Kidney glomerular epithelial cell (primary cell): ENCODE data around the gene KRT76.
"Not testable (repeated sequence)": the region's sequence is repeated elsewhere in the genome, so short reads cannot be mapped to it uniquely, and the experiment has no call there.

Source experiments
- DNase-seq: peaks from one replicate; lab custom pipeline; 2025; lab: John Stamatoyannopoulos, UW

The KRT76 gene

DNA sequence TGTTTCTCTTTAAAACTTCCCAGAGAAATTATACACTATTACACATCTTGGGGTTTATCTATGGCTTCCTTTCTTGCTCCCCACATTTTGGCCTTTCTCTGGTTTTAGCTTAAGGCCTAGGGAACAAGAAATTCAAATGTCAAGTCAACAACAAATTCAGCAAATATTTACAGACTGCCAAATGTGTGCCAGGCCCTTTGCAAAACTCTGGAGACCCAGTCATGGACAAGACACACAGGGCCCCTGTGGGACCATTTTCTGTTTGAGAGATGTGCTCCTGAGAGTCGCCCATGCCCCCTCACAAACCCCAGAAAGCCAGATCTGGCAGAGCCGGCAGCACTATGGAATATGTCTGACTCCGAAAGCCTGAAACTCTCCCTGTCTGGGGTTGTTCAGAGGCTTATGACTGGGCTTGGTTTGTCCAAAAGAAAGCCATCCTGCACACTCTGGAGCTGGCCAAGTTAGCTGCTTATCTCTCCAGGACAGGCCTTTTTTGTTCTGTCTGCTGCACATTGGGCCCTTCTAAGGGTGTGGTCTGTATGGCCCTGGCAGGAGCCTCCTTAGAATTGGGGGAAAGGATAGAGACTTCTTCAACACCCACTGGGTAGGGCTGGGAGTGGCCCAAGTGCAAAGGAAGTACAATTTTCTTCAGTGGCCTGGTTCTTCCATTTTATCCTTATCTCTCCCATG is 19.8 kb upstream of the KRT76 start:
- no peak for DNase-seq

DNA sequence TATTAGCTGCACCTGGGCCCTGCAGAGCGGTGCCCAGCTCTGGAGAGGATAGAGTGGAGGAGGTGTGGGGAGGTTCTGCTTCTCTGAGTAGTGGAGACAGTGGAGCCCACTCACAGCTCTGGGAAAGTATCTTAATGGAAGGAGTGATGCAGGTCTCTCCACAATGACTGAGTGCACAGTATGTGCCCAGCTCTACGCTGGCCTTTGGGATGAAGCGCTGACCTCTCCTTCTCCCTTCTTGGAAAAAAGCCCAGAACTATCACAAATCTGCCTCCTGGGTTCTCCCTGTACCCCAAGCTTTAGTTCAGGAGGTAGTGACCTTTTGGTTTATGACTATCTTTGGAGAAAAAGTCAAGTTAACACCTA is 19.3 kb upstream of the KRT76 start:
- no peak for DNase-seq

GRCh38 chr12:52795694-52796428 is 18.7 kb upstream of the KRT76 start, which contains the start of gene KRT3:
KRT3 (minus strand) TSS chr12:52796117; CDS start chr12:52796042, 75 bp downstream.
- DNase-seq: no peak

DNA sequence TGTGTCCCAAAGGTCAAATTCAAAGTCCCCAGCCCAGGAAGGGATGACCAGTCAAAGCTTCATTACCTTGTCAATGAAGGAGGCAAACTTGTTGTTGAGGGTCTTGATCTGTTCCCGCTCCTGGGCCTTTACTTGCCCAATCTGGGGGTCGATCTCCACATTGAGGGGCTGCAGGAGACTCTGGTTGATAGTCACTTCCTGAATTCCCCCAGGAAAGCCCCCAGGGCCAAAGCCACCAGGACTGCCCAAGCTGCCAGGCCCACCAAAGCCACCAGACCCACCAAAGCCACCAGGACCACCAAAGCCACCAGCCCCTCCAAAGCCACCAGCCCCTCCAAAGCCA is 18.2 kb upstream of the KRT76 start:
- DNase-seq: not testable (repeated sequence)

GRCh38 chr12:52794479-52795331 is 17.6 kb upstream of the KRT76 start:
- peak; percentile 36 for DNase-seq

DNA sequence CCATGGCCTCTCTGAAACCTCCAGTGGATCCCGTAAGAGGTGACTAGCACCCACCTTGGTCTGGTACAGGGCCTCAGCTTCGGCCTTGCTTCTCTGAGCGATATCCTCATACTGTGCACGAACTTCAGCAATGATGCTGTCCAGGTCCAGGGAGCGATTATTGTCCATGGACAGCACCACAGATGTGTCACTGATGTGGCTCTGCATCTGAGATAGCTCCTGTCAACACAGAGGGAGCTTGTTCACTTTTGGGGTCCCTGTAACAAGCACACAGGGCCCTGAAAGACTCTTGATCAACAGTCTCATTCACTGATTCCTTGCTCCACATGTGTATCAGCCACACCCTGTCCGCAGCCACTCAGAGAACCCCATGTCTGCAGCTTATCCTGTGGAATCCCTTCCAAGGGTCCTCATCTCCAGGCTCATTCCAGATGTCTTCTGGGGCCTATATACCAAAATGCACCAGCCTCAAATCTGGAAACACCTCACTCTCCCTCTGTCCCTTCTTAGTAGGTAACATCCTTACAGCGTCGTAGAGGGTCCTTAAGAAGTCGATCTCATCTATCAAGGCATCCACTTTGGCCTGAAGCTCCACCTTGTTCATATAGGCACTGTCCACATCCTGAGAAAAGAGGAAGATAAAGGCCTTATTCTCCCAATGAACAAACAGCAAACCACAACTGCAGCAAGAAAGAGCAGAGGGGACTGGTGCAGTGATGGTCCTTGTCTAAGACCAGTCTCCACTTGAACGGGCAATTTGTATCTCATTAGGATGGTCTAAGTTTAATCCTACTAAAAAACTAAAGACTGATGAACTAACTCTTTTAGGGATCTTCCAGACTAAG is 15.3 kb upstream of the KRT76 start:
- DNase-seq: no peak

- no peak for DNase-seq
Measured at GRCh38 chr12:52791271-52792184, 14.4 kb upstream of the KRT76 start.

- DNase-seq: no peak
Measured at GRCh38 chr12:52790427-52791270, 13.5 kb upstream of the KRT76 start.

GRCh38 chr12:52789637-52790426 is 12.7 kb upstream of the KRT76 start:
- no peak for DNase-seq

DNA sequence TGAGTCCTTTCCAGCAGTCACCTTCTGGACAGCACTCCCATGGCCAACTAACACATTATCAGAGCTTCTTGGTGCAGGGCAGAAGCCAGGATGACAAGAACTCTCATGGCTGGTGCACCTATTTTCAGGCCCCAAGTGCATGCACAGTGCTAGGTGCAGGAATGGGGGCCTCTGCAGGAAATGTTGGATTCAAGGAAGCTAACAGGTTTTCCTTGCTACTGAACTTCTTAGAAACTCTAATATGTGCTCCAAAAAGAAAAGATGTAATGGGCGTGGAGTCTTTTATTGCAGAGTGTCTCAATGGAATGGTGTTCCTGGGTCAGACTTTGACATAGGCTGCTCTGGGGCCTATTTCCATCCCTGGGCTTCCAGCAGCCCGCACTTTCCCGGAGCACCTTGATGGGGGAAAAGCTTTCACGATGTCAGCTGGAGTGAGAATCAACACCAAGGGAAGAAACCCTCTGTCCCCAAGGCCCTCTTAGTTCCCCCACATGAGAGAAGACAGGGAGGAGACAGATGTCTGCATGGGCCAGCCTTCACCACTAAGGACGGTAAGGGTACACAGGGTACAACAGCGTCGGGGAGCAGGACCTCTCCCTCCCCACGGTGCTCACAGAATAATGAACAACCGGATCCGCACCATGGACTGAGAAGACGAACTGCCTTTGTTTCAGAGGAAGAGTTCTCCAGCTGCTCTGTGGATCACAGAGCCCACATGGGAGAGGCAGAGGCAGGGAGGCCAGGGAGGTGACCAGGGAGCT is 11.9 kb upstream of the KRT76 start:
- DNase-seq: no peak

DNA sequence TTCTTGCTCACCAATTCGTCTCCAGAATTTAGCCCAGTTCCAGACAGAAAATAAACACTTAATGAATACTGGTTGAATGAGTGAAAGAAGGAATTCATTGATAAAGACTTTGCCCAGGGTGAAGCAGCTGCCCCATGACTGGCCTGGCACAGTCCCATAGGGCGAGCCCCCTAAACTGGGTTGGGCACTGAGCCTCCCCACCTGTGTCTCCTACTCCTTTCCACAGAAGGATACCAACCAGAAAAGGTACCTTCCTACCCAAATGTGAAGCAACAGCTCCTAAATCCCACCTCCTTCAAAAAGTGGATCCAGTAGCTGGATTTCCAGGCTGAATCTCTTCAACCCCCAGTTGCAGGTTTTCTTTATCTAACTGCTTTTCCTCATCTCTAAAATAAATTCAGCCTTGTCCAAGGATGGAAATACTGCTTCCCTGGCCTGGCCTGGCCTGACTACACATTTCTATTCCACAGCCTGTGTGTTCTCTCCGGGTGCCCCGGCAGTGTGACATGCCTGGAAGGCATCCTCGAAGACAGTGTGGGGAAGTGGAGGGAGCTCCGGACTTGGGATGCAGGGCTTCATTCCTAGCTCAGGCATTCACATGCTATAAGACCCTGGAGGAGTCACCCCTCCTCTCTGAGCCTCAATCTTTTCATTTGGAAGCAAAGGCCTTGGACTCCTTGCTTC is 11.2 kb upstream of the KRT76 start:
- no peak for DNase-seq

DNA sequence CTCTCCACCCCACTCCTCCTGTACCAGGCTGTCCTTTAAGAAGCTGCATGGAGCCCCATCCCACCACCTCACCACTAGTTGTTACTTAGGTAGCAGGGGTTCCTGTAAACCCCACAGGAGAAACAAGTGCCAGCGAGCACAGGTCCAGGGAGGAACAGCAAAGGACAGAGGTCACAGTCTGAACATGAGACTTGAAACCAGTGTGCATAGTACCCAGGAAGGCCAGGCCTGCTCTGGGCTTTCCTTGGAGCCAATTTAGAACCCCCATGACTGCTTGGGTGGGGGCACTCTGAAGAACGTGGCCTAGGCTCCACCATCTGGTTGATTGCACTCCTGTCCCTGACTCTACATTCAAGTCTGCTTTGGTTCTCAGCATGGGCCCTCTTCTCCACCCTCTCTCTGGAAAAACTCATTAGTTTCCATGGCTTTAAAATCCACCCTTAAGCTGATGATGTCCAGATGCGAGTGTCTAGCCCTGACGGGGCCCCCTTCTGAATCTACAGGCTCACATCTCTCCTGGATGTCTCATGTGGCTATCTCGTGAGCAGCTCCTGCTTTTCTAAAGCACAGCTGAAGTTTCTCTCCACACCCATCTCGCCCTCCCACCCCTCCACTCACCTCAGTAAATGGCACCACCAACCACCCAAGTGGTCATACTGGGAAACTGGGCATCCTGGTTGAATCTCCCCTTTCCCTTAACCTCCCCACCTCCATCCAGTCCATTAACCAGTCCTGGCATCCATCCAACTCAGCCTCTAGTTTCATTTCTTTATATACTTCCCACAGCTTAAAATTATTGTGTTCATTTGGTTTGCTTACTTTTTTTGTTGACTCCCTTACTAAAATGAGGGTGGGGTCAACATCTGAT is 10.4 kb upstream of the KRT76 start:
- DNase-seq: no peak

DNA sequence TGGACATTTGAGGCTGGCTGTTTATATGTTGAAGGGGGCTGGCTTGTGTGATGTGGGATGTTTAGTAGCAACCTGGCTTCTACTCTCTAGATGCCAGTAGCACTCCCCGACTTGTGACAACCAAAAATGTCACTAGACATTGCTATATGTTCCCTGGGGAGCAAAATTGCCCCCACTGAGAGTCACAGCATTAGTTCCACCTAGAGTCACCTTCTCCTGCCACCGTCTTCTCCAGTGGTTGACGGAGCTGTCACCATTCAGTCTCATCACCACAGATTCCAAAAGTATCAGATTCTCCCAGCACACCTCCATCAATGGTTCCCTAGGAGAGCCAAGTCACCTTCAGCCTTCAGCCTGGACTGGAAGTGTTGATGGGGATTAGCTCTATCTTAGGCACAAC is 7.8 kb upstream of the KRT76 start:
- no peak for DNase-seq

DNA sequence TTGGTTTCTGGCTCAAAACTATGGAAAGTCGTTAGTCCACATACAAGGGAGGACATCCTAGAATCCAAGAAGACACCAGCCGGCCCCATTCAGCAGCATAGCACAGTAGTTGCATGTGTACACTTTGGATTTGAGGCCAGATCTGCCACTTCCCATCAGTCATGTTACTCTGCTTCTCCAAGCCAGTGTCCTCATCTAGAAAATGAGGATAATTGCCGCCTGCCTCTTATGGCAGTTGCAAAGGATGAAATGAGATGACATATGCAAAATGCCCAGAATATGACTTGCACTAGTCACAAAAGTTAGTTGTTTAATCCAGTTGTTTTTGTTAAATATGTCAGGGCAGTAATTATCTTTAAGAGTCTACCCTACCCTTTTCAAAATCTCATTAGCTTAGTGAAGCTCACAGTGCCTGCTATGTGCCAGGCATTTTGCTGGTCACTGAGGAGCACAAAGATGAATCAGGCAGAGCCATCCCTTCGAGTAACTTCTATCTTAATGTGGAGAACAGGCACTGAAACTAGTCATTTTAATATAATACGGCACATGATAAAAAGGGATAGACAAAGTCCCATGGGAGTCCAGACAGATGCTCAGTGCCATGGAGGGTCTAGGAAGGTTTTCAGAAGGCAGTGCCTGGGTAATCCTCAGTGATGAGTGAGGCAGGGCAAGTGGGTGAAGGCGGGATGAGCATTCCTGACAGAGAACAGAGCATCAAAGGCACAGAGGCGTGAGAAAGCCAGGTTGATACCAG is 6.6 kb upstream of the KRT76 start:
- no peak for DNase-seq

GRCh38 chr12:52782502-52782901 is 5.4 kb upstream of the KRT76 start:
- DNase-seq: no peak
